Tibial nerve (tissue), 4 donors: ENCODE data around the gene IRX2.

Experiments used
- EP300 ChIP-seq, 2 donors: sonication (generic); formaldehyde crosslinking; IDR thresholded peaks; one replicate each; pipeline ENCODE4 v1.6.1; 2017; ENCODE audit warnings: antibody characterized with exemption in 2 of 2, mild to moderate bottlenecking in 1 of 2
- POLR2A ChIP-seq, 2 donors: fragments of 450-650 bp; IDR thresholded peaks; one replicate each; pipeline ENCODE4 v1.6.1; 2017; ENCODE audit warnings: antibody characterized with exemption in 2 of 2, mild to moderate bottlenecking in 2 of 2, moderate library complexity in 2 of 2
- TF ChIP-seq, protein P1 (sequence below), 5 experiments: fragments of 200-600 bp in 3 of 5; fragments of 450-650 bp in 2 of 5; sonication (generic) in 3 of 5; IDR thresholded peaks; one replicate each; pipeline ENCODE4 v1.5.1; 2016 to 2019; ENCODE audit warnings: antibody characterized with exemption in 5 of 5, mild to moderate bottlenecking in 3 of 5, moderate library complexity in 2 of 5

DNA sequence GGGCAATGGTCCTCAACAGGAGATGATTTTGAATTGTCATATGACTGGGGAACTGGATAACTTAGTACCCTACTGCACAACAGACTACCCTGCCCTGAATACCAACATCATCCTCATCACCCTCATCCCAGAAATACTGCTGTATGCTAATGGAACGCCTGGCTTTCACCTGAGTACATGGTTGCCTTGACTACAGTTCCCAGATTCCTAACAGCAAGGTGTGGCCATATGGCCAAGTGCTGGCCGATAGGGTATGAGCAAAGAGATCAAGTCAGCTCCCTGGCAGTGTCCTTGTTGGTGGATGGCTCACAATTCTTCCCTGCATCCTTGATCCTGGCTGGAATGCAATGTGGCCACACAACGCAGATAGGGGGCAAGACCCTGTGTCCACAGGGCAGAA lies 31.2 kb upstream of the IRX2 start:
- no peak for TF ChIP-seq POLR2A (IDR thresholded peaks at IDR 0.05)
- TF ChIP-seq, protein P1, sequence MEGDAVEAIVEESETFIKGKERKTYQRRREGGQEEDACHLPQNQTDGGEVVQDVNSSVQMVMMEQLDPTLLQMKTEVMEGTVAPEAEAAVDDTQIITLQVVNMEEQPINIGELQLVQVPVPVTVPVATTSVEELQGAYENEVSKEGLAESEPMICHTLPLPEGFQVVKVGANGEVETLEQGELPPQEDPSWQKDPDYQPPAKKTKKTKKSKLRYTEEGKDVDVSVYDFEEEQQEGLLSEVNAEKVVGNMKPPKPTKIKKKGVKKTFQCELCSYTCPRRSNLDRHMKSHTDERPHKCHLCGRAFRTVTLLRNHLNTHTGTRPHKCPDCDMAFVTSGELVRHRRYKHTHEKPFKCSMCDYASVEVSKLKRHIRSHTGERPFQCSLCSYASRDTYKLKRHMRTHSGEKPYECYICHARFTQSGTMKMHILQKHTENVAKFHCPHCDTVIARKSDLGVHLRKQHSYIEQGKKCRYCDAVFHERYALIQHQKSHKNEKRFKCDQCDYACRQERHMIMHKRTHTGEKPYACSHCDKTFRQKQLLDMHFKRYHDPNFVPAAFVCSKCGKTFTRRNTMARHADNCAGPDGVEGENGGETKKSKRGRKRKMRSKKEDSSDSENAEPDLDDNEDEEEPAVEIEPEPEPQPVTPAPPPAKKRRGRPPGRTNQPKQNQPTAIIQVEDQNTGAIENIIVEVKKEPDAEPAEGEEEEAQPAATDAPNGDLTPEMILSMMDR (IDR thresholded peaks at IDR 0.05): no peak
- TF ChIP-seq EP300 (IDR thresholded peaks at IDR 0.05): no peak
